ENCODE data around the gene VWA3A.
"Not testable (repeated sequence)": the region's sequence is repeated elsewhere in the genome, so short reads cannot be mapped to it uniquely, and the experiment has no call there.

VWA3A gene

GRCh38 chr16:22139008-22139407, 46.7 kb downstream of the VWA3A start:
- DNase-seq = no peak

- DNase-seq = no peak
Measured at GRCh38 chr16:22139732-22140131, 47.4 kb downstream of the VWA3A start.

GRCh38 chr16:22141767-22142166, 49.4 kb downstream of the VWA3A start:
- DNase-seq = no peak

GRCh38 chr16:22144520-22144919, 52.2 kb downstream of the VWA3A start:
- no peak for DNase-seq

- DNase-seq = no peak
Measured at GRCh38 chr16:22147853-22148252, 55.5 kb downstream of the VWA3A start.

- DNase-seq = no peak
Measured at GRCh38 chr16:22151246-22151998, 59.1 kb downstream of the VWA3A start.

- DNase-seq = no peak
Measured at GRCh38 chr16:22152316-22152715, 60.0 kb downstream of the VWA3A start.

GRCh38 chr16:22153078-22153477, 60.7 kb downstream of the VWA3A start:
- DNase-seq = not testable (repeated sequence)

GRCh38 chr16:22161401-22161800, 69.1 kb downstream of the VWA3A start:
- DNase-seq = no peak

GRCh38 chr16:22161999-22162655, 69.8 kb downstream of the VWA3A start, which contains the start of gene SDR42E2:
Gene SDR42E2, plus strand, starts transcription at chr16:22162506. Its CDS starts 3,077 bp downstream, at chr16:22165583.
- DNase-seq = peak; percentile 27

GRCh38 chr16:22162656-22163009, 70.3 kb downstream of the VWA3A start:
- no peak for DNase-seq

- DNase-seq = no peak
Measured at GRCh38 chr16:22163806-22164205, 71.5 kb downstream of the VWA3A start.

- no peak for DNase-seq
Measured at GRCh38 chr16:22164482-22164881, 72.1 kb downstream of the VWA3A start.

GRCh38 chr16:22165508-22166285, 73.4 kb downstream of the VWA3A start:
- no peak for DNase-seq

- no peak for DNase-seq
Measured at GRCh38 chr16:22171953-22172352, 79.6 kb downstream of the VWA3A start.

- DNase-seq = not testable (repeated sequence)
Measured at GRCh38 chr16:22172642-22173041, 80.3 kb downstream of the VWA3A start.

GRCh38 chr16:22174642-22175041, 82.3 kb downstream of the VWA3A start:
- no peak for DNase-seq

- DNase-seq = no peak
Measured at GRCh38 chr16:22177968-22178930, 85.9 kb downstream of the VWA3A start.

- no peak for DNase-seq
Measured at GRCh38 chr16:22181426-22181825, 89.1 kb downstream of the VWA3A start.

GRCh38 chr16:22181843-22182242, 89.5 kb downstream of the VWA3A start:
- no peak for DNase-seq

GRCh38 chr16:22183335-22183734, 91.0 kb downstream of the VWA3A start:
- no peak for DNase-seq

GRCh38 chr16:22183901-22184614, 91.7 kb downstream of the VWA3A start:
- peak; percentile 9 for DNase-seq
